NCI-H446 (cell line): ENCODE data around the gene TMX2.
A peak's percentile ranks its signal among the peaks of the same experiment; 100 is the strongest.

Source experiments
- DNase-seq, 2 experiments: peaks; one replicate each; lab custom pipeline; 2025; lab: John Stamatoyannopoulos, UW

TMX2 gene

GRCh38 chr11:57764972-57765371 is 52.6 kb downstream of the TMX2 start:
- no peak for DNase-seq

- DNase-seq: no peak
Observed at GRCh38 chr11:57770793-57771192, 58.4 kb downstream of the TMX2 start.

DNA sequence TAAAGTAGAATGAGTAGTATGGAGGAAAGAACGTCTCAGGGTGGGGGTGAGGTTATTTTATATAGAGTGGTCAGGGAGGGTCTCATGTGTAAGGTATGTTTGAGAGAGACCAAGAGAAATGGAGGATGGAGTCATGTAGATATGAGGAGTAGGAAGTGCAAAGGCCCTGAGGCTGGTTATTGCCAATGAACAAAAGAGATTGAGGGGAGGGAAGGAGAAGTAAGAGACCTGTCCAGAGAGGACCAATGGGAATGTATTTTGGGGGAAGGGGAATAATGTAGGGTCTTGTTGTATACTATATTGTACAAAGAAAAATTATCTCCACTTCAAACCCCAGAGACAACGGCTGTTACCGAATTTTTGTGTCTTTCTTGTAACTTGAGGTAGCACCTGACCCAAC is 59.0 kb downstream of the TMX2 start:
- no peak for DNase-seq

- no peak for DNase-seq
Observed at GRCh38 chr11:57772562-57772961, 60.2 kb downstream of the TMX2 start.

- no peak for DNase-seq
Observed at GRCh38 chr11:57773026-57773598, 60.7 kb downstream of the TMX2 start.

DNA sequence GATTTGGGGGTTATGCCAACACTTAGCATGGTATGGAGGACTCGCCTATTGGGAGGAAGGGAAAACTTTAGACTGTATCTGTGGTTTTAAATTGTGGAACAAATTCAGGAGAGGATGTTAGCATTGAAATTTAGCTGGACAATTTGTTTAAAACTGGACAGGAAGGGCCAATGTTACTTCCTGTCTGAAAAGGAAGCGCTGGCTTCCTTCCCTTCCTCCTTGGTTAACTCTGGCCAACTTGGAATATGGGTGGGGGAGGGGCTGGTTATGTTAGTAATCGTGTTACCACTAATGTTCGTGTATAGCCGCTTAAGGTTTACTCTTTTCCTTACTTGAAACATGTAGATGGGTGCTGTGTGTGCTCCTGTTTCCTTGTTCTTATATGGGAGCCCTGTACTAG is 63.1 kb downstream of the TMX2 start:
- DNase-seq: no peak

- DNase-seq: no peak
Observed at GRCh38 chr11:57776031-57776521, 63.7 kb downstream of the TMX2 start.

DNA sequence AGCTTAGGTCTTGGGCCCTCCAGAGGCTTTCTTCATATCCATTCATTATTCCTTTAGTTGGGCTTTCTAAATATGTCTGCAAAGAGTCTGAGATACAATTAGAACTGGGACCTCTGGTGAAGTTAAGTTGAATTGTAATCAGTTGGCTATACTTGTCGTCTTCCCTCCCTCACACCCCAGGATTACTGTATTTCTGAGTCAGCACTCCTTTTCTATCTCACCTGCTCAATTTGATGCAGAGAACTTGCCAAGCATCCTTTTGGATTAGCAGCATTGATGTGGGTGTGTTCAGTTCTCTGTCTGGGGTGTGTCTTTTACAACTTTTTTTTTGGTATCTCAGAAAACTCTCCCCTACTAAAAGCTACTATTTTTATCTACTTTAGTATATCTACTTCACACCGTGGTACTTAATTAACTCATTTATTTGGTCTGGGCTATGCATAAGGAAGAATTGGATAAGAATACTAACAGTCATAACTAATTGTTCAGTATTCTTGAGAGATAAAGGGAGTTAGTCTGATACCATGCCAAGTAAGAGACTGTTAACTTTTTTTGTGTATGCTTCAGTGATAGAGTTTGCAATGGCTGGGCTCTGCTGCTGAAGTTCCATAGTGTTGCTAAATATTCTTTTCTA is 64.3 kb downstream of the TMX2 start:
- no peak for DNase-seq

DNA sequence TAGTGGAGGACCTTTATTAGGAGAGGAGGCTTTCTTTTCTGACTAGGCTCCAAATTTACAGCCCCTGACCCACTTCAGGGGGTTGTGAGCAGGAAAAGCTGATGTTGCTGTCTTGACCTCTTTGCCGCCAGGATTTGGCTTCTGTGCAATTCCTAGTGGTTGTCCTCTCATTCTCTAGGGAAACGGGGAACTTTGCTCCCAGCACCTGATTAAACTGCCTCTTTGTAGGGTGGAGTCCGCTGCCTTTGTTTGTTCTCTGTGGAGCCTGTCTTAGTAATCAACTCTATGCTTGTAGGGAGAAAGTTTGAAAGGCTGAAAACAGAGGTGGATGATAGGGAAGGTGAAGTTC is 65.5 kb downstream of the TMX2 start:
- DNase-seq: no peak

DNA sequence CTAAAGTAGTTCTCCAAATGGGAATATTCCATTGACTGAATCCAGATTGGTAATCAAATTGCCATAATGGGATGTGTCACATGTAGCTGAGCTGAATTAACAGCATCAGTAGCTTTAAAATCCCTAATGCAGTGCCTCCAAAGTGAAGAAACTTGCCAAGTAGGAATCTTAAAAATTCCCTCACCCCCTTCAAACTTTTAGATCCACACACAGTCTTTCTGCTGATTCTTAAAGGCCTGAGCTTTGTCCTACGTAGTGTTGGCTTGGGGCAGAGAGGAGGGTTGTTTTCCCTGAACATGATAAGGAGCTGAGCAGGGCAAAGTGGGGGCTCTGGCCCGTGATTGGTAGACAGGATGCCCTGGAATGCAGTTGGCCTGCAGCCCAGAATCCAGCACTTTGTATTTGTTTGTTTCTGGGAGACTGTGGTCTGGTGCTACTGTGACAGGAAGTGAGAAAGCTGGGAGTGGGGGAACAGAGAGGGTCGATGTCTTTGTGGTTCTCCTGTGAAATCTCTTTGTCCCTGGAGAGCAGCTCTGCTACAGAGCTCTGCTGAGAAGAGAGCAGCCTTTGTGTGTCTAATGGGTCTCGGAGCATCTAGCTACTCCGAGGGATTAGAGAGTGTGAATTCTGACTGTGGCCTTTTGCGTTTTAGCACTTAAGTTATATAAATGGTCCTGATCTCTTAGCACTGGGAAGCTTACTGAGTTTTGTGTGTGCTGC is 66.1 kb downstream of the TMX2 start:
- DNase-seq: peak; percentile 41 to 48

GRCh38 chr11:57779276-57779675 is 66.9 kb downstream of the TMX2 start:
- no peak for DNase-seq

- DNase-seq: no peak
Observed at GRCh38 chr11:57781529-57781943, 69.1 kb downstream of the TMX2 start.

- no peak for DNase-seq
Observed at GRCh38 chr11:57785072-57785471, 72.7 kb downstream of the TMX2 start.

- DNase-seq: peak in 1 of 2 experiments; percentile 7
Observed at GRCh38 chr11:57786436-57786835, 74.0 kb downstream of the TMX2 start.

- no peak for DNase-seq
Observed at GRCh38 chr11:57787006-57787604, 74.7 kb downstream of the TMX2 start.

DNA sequence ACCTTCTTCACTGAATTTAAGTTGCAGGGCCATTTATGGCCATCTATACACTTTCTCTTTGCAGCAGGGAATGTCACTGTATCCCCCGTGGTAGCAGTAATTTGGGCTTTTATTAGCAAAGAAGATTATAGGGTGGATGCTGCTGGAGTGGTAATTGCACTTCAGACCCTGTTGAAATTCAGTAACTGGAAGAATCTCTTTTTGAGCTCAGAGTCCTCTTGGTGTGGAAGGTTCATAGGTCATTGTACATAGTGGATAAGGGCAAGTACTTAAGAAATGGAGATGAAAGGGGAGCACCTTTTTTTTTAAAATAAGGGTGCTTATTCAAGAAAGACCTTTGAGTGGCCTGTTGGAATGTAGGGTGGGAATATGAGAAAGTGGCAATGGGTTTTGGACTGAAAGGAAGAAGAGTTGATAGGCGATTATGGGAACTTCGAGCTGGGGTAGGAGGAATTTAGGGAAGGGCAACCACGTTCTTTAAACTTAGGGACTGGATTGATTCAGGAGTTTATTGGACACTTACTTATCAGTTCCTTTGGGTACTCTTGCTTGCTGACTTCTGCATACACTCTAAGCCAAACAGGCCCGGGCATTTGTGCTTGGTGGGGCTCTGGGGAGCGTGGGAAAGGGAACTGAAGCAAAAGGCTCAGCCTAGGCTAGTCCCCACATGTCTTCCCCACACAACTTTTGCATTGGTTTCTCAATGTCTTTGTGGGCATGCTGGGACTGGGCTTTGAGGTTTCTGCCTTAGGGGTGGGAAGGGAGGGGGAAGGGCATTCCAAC is 75.7 kb downstream of the TMX2 start:
- no peak for DNase-seq

GRCh38 chr11:57788703-57789088 is 76.3 kb downstream of the TMX2 start:
- no peak for DNase-seq
